HG03342 (cell line): ENCODE data around the gene NADK.
"Not testable (repeated sequence)": the region's sequence is repeated elsewhere in the genome, so short reads cannot be mapped to it uniquely, and the experiment has no call there.

Source experiments
- ATAC-seq: cut with Tn5 transposase; IDR thresholded peaks from one replicate; pipeline ENCODE4 v1.9.1; 2021; ENCODE audit warnings: mild to moderate bottlenecking, moderate library complexity; ENCODE audit not compliant: unreplicated experiment

NADK gene

GRCh38 chr1:1752190-1752589 lies 26.1 kb downstream of the NADK start:
- ATAC-seq, result no peak

GRCh38 chr1:1749941-1750340 lies 28.3 kb downstream of the NADK start:
- not testable (repeated sequence) for ATAC-seq

DNA sequence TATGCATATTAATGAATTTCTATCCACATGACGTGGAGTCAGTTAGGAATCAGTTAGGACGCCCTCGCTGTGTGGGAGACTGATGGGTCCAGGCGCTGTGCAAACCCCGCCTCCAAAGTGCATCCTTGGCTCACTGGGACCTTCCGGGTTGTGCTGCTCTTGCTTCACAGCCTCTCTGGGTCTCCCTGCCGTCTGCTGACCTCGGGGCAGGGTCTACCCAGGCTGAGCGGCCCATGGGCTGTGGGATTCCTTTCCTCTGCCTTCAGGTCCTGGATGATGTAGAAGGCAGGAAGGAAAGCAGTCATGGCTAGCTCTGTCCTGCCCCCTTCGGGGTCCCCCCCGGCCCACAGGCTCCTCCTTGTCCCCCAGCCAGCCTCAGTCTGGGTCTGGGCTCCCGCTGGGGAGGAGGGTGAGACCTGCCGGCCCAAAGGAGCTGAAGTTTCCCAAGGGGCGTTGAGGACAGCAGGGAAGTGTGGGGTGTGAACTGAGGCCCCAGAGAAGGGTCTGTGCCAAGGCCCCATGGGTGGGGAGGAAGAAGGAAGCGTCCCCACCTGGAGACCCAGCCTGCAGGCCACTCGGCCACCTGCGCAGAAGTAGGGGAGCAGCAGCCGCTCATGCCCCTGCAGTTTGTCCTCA lies 29.5 kb downstream of the NADK start:
- ATAC-seq, result no peak

DNA sequence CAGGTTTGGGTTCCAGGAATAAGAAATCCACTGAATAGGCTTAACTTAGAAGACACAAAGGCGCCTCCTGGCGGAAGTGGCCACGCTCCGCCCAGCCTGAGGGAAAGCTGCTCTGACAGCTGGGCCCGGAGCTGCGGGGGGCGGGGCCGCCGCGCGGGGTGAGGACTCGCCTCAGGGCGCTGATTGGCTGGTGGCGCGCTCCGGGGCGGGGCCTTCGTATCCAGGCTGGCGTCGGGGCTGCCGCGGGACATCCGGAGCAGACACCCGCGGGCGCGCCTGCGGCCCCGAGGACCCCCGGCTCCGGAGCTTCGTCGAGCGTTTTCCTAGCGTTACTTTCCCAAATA lies 31.7 kb downstream of the NADK start:
- peak; percentile 86 for ATAC-seq

DNA sequence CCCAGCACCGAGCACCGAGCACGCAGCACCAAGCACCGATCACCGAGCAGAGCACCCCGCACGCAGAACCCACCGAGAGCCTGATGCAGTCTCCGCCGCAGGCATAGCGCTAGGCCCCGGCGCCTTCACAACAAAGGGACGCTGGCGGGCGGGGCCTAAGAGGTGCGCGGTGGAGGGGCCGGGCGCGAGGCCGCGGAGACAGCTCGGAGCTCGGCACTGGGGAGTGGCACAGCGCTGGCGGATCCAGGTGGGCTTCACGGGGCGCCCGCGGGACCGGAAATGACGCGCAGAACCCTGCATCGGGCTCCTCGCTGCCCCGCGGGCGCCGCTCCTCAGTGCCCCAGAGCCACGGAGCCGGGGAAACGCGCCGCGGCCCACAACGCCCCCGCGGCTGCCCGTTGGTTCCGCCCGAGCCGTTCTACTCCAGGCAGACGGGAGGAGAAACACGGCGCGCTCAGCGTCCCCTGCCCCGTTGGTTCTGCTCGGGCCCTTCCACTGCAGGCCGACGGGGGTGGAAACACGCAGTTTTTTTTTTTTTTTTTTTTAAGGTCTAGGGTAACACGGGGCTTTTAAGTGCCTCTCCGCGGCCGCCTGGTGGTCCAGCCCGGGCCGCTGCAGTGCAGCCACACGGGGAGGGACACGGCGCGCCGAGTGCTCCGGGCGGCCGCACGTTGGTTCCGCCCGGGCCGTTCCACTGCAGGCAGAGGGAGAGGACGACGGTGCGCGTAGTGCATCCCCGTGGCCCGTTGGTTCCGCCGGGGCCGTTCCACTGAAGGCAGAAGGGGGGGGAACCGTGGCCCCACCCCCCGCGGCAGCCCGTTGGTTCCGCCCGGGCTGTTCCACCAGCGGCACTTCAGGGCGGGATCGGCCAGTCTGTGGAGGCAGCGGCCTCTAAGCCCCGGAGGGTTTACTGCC lies 32.4 kb downstream of the NADK start:
- peak; percentile 51 for ATAC-seq

- ATAC-seq, result not testable (repeated sequence)
These were observed 35.7 kb downstream of the NADK start for GRCh38 chr1:1742529-1742928.

DNA sequence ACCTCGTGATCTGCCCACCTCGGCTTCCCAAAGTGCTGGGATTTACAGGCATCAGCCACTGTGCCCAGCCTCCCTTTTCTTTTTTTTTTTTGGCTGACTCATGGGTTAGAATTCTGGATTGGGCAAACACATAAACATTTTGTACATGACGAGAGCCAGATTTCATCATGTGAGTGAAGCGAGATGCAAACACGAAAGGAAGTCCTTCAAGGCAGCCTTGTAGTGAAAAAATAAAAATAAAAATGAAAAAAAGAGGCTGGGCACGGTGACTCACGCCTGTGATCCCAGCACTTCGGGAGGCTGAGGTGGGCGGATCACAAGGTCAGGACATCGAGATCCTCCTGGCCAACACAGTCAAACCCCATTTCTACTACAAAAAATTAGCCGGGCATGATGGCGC lies 37.3 kb downstream of the NADK start:
- ATAC-seq, result not testable (repeated sequence)

- not testable (repeated sequence) for ATAC-seq
These were observed 39.4 kb downstream of the NADK start for GRCh38 chr1:1738799-1739337.

GRCh38 chr1:1737675-1738590 lies 40.3 kb downstream of the NADK start:
- ATAC-seq, result not testable (repeated sequence)

- ATAC-seq, result no peak
These were observed 45.9 kb downstream of the NADK start for GRCh38 chr1:1732381-1732780.

DNA sequence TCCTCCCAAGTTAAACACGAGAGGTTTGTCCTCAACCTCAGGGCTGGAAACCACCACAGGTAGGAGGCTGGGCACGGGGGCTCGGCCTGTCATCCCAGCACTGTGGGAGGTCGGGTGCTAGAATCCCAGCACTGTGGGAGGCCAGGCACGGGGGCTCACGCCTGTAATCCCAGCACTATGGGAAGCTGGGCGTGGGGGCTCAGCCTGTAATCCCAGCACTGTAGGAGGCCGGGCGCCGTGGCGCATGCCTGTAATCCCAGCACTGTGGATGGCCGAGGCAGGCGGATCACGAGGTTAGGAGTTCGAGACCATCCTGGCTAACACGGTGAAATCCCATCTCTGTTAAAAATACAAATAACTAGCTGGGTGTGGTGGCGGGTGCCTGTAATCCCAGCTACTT lies 47.4 kb downstream of the NADK start:
- ATAC-seq, result no peak

- not testable (repeated sequence) for ATAC-seq
These were observed 48.0 kb downstream of the NADK start for GRCh38 chr1:1730230-1730629.

DNA sequence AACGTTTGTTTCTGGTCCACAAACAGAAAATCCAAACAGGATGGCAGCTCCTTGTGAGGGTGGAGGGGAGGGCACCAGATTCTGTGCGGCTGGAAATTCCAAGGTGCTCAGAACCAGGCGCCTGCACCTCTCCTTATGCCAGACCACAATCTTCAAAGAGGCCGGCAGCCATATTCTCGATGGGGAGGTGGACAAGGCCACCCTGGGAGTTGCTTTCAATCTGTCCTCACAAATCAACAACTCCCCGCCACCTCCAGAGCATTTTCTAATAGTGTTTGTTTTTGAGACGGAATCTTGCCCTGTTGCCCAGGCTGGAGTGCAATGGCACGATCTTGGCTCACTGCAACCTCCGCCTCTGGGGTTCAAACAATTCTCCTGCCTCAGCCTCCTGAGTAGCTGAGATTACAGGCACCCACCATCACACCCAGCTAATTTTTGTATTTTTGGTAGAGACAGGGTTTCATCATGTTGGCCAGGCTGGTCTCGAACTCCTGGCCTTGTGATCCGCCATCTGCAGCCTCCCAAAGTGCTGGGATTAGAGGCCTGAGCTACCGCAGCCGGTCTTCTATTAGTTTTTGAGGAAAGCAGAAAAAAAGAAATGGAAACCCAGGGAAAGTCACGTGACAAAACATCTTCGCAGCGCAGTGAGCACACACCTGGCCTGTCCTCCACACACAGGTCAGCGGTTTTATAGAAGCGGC lies 49.0 kb downstream of the NADK start:
- not testable (repeated sequence) for ATAC-seq

- ATAC-seq, result not testable (repeated sequence)
These were observed 49.8 kb downstream of the NADK start for GRCh38 chr1:1728308-1729005.

DNA sequence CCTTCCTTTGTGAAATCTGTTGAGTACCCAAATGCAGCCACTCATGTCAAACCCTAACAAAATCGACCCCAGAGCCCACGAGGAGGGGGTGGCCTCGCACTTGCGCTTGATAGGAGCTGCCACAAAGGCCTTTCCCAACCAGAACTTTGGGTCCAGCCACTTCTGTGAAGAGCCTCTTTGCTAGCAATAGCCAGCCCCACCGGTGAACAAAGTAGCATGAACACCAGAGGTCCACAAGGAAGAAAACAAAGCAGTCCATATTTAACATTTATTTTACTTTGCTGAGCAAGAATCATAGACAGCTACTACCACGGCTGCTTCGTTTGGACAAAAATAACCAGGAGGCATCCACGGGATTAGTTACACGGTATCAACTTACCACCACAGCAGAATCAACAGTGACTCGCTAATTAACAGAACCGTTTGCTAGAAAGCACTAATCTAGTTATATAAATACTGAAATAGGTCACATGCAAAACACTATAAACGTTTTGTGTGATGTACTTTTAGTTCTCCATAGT lies 51.1 kb downstream of the NADK start:
- ATAC-seq, result not testable (repeated sequence)

- not testable (repeated sequence) for ATAC-seq
These were observed 52.2 kb downstream of the NADK start for GRCh38 chr1:1726088-1726487.

DNA sequence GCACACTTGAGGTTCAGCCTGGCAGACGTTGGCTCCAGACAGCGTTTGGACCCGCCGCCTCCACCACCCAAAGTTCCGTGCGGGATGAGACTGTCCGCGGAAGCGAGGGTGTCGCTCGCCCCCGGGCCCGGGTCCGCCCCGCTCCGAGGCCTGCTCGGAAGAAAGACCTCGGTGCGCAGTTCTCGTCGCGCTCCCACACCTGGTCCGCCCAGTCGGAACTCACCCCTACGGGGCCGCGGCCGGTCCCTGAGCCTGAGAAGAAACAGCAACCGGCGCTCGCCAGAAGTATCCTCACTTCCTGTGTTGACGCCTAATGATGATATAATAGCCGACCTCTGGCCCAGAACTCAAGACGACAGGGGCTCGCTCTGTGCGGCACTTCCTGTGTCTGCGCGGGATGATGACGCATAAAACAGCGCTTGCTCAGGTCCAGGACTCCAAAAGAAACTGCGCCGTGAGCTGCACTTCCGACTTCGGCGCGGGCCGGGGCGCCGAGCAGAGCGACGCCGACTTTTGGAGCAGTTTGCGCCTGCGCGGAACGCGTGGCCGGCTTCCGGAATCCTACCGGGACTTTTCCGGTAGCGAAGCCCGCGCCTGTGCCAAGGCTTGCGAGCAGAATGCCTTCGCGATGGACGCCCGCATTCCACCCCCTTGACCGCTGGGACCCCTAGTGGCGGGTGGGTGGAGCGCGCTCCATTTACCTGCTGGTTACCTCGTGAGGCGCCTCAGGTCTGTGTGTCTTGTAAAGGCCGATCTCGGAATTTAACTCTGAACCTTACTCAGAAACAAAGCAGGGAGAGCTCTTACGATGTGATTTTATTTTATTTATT lies 54.0 kb downstream of the NADK start, which contains the start of gene CDK11A:
TSS of gene CDK11A (minus strand) at position 323 of the 830 bp plus-strand sequence. CDS start 1,539 bp downstream, outside the sequence.
- peak; percentile 91 for ATAC-seq

- no peak for ATAC-seq
These were observed 57.1 kb downstream of the NADK start for GRCh38 chr1:1721201-1721600.
